ENCODE data around the gene AGMO.

Gene AGMO

DNA sequence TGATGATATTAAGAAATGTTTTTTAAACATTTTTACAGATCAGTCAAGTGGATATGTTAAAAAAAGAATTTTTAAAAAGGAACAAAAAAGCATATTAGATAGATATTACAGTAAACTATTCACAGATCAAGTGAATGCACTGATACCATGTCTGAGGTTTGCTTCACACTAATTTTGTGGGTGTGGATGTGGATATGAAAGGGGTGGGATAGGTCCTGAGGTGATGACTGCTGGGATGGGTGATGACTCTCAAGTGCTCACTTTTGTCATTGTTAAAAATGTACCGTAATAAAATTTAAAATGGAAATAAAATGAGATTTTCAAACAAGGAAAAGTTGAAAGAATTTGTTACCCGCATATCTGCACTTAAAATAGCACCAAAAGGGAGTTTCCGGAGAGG is 54.1 kb downstream of the AGMO start:
- no peak for DNase-seq (ENCODE audit: low read depth)
- TF ChIP-seq, protein P1, sequence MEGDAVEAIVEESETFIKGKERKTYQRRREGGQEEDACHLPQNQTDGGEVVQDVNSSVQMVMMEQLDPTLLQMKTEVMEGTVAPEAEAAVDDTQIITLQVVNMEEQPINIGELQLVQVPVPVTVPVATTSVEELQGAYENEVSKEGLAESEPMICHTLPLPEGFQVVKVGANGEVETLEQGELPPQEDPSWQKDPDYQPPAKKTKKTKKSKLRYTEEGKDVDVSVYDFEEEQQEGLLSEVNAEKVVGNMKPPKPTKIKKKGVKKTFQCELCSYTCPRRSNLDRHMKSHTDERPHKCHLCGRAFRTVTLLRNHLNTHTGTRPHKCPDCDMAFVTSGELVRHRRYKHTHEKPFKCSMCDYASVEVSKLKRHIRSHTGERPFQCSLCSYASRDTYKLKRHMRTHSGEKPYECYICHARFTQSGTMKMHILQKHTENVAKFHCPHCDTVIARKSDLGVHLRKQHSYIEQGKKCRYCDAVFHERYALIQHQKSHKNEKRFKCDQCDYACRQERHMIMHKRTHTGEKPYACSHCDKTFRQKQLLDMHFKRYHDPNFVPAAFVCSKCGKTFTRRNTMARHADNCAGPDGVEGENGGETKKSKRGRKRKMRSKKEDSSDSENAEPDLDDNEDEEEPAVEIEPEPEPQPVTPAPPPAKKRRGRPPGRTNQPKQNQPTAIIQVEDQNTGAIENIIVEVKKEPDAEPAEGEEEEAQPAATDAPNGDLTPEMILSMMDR (IDR thresholded peaks at IDR 0.05; ENCODE audit: insufficient read depth, low read depth, low read length, missing control alignments) = no peak
- no peak overlapping the region for H3K4me3 ChIP-seq (ENCODE audit: low read depth, low read length)

DNA sequence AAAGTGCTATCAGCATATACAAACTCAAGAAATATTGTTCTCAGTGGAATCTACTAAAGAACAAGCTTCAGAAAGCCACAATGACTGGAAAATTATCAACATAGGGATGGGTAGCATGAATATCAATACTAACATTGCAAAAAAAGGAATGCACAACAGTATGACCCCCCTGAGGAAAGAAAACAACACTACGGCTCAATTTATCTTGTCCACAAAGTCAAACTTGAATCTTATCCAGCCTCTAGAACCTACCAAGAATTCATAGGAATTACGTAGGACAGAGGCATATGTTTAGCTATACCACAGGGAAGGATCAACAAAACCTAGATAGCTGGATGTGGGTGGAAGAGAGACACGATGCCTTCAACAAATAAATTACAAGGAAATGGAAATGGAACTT is 54.6 kb downstream of the AGMO start:
- TF ChIP-seq, protein P1 (IDR thresholded peaks at IDR 0.05; ENCODE audit: insufficient read depth, low read depth, low read length, missing control alignments) = no peak
- DNase-seq (ENCODE audit: low read depth) = no peak
- no peak overlapping the region for H3K4me3 ChIP-seq (ENCODE audit: low read depth, low read length)

DNA sequence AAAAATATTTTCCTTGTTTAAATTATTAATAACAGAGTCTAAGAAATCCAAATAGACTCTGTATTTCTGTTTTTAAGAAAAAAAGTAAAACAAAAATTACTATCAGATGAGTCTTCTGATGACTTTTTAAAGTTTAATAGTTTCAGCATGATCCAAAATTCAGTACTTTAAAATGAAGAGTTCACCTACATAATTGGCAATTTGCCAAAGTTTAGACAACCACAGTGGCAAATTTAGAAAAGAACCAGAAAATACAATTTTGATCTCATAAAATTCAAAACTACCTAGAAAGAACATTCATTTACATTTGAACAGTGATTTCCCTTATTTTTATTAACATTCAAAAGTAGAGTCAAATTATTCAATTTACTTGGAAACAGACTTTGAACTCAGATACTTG is 56.1 kb downstream of the AGMO start:
- TF ChIP-seq, protein P1 (IDR thresholded peaks at IDR 0.05; ENCODE audit: insufficient read depth, low read depth, low read length, missing control alignments) = no peak
- DNase-seq (ENCODE audit: low read depth) = no peak
- no peak overlapping the region for H3K4me3 ChIP-seq (ENCODE audit: low read depth, low read length)

DNA sequence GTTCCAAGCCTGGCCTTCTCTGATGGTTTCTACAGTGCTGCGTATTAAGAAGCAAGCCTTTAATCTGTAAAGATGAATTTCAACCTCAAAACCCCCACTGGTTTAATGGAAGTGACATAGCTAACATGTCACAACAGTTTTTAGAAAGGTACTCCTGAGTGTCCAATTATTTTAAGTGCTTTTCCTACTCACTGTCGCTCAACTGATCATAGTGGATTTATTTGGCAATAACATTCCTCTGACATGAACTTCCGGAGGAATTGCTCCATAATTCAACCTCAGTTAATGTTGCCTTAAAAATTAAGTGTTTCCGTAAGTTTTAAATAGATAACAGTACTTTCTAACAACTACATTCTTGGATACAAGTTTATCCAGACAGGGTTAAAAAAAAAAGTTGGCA is 57.5 kb downstream of the AGMO start:
- TF ChIP-seq, protein P1 (IDR thresholded peaks at IDR 0.05; ENCODE audit: insufficient read depth, low read depth, low read length, missing control alignments) = no peak
- no peak overlapping the region for H3K4me3 ChIP-seq (ENCODE audit: low read depth, low read length)

DNA sequence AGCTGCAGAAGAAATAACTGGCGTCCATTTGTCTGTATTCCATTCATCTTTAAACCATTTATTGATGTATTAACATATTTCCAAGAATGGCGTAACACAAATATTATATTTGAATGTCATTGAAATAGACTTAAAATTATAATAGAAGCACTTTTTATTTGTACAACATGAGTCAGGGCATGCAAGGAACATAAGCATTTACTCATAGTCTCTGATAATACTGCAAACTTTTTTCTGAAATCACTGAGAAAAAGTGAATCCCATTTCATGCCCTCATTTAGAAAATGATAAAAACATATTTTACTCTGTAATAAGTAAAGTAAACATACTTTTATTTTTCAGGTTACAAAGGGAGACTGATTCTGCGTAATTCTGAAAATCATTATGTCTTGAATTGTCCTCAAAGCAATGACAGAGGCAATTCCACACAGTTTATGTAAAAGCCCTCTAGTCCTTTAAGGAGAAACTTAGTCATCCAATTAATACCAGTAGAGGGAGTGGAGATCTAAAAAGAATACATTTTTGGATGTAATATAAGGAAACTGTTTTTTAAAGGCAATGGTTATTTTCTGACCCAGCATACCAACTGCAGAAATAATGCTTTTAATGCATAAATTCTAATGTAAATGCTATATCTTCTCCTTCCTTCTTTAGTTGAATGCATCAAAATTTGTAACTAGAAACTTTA is 58.1 kb downstream of the AGMO start:
- TF ChIP-seq, protein P1 (IDR thresholded peaks at IDR 0.05; ENCODE audit: insufficient read depth, low read depth, low read length, missing control alignments) = no peak

More for the DNA sequence above, 57.5 kb downstream of the AGMO start:
- DNase-seq (ENCODE audit: low read depth) = no peak

DNA sequence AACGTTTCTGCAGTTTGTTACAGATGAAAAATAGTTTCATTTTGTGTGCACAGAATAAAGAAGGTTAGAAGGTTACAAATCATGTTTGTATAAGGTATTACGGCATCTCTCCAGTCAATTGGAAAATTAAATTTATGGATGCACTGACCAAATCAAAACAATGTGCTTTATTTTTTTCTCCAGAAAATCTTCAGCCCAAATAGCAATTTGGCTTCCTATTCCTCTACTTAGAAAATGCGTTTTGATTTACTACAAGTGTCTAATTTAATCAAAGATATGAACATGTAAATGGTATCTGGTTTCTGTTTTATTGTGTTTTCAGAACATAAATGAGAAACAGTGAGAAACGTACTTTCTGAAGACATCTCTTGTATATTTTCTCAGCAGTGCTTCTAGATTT is 63.4 kb downstream of the AGMO start:
- no peak for DNase-seq (ENCODE audit: low read depth)
- no peak overlapping the region for H3K4me3 ChIP-seq (ENCODE audit: low read depth, low read length)
- TF ChIP-seq, protein P1 (IDR thresholded peaks at IDR 0.05; ENCODE audit: insufficient read depth, low read depth, low read length, missing control alignments) = no peak

More for the DNA sequence above, 58.1 kb downstream of the AGMO start:
- H3K4me3 ChIP-seq (ENCODE audit: low read depth, low read length) = no peak overlapping the region
- no peak for DNase-seq (ENCODE audit: low read depth)

DNA sequence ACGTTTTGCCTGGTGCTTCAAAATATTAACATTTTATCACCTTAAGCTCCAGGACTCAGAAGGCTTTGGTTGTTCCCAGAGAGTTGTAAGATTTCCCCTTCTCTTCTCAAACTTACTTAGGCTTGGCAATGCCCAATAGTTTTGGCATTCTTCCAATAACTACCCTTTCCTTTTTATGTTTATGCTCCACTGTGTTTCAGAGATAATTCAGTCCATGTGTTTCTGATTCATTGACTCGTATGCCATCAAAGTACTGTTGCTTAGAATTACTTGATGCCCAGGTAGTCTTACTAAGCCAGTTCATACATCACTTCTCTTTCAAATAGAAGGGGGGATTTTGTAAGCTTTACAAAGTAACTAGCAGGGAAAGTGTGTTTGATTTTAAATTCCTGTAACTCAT is 66.6 kb downstream of the AGMO start:
- TF ChIP-seq, protein P1 (IDR thresholded peaks at IDR 0.05; ENCODE audit: insufficient read depth, low read depth, low read length, missing control alignments) = no peak
- no peak overlapping the region for H3K4me3 ChIP-seq (ENCODE audit: low read depth, low read length)
- DNase-seq (ENCODE audit: low read depth) = no peak
